DMS 273 (cell line): Measurements from ENCODE around the gene YARS1.
"Not testable (repeated sequence)": the region's sequence is repeated elsewhere in the genome, so short reads cannot be mapped to it uniquely, and the experiment has no call there.

Experiments
- DNase-seq: peaks from one replicate; lab custom pipeline; 2025; ENCODE audit not compliant: unreplicated experiment; lab: John Stamatoyannopoulos, UW

The YARS1 gene

DNA sequence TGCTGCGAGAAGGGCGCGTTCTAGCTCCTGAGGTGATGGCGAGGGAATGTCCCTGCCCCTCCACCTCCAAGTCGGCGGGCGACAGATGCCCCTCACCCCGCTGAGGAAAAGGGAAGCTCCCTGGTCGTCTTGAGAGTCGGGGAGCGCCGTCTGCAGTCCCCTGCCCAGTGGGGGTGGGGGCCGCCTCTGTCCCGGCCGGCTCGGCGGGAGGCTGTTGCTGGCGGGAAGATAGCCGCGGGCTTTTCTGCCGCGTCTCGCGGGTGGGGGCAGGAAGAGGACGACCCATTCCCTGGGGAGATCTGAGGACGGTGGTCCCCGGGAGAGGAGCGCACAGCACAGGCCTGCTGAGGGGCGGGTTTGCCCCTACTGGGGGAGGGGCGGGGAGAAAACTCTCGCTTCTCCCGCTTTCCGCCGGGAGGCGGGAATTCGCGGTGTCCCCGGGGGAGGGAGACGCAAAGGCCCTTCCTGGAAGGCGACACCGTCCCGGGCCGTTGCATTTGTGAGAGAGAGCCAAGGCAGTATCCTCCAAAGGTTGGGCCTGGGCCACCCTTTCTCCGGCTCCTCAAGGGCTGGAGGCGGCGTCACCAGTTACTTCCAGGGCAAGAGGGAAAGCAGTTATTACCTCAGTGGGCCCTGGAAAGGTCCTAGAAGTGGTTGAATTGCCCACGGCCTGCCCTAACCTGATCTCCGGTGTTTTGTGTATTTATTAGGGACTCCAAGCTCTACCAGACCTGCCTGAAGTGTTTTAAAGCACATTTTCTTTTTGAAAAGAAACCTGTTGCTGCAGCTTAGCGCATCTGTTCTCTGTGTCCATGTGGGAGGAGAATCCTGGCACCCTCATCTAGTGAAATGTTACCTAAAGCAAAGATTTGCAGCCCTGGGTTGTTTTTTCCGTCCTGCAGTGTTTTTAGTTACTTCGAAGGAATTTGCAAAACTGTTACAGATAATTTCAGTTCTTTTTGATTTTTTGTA is 943 bp upstream of the YARS1 start:
- peak; percentile 89 for DNase-seq

DNA sequence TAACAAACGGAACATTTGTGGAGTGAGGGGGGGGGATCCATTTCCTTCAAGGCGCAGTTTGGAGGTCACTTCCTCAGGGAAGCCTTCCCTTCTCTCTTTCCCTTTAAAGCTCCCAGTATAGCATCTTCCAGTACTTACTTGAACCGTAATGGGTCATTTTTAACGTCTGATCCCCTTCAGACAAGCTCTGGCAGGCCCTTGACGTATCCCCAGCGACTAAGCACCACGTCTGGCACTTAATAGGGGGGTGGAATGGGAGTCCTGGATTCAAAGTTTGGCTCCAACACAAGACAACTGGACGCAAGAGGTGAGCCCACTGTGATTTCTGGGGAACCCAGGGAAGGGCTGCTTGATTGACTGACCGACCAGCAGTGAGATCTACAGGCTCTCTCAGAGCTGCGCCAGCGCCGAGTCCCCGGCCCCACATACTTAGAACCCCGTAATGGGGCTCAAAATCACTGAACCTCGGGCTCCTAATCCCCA is 441 bp downstream of the YARS1 start:
- DNase-seq = peak; percentile 65

DNA sequence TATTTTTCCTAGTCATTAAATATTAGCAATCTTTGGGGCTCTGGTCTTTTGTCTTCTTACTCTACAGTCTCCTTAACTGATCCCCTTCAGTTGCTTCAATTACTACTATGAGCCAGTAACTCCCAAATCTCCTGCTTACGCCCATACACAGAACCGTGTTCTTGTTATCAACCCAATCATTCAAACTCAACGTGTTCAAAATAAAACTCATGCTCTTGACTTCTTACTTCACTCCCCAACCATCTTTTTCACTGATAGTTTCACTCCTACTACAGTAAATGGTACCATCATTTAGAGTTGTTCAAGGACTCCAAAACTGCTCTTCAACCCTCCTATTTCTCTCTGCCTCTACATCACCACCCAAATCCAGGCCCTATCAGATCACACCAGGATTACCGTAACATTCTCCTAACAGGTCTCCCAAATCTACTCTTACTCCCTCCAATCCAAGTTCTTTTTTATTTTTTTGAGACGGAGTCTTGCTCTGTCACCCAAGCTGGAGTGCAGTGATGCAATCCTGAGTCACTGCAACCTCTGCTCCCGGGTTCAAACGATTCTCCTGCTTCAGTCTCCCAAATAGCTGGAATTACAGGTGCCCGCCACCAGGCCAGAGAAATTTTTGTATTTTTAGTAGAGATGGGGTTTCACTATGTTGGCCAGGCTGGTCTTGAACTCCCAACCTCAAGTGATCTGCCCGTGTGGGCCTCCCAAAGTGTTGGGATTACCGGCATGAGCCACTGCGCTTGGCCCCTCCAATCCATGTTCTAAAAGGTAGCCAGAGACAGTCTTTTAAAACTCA is 3.0 kb downstream of the YARS1 start:
- DNase-seq = no peak

DNA sequence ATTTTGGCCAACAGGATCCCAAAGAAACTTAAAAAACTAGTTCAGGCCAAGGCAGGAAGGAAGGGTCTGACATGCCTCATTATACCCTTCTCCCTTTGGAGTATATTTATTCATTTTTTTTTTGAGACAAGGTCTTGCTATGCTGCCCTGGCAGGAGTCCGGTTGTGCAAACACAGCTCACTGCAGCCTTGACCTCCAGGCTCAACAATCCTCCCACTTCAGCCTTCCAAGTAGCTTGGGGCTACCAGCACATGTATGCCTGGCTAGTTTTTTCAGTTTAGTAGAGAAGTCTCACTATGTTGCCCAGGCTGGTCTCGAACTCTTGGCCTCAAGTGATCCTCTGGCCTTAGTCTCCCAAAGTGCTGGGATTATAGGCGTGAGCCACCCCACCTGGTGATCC is 5.2 kb downstream of the YARS1 start:
- no peak for DNase-seq

DNA sequence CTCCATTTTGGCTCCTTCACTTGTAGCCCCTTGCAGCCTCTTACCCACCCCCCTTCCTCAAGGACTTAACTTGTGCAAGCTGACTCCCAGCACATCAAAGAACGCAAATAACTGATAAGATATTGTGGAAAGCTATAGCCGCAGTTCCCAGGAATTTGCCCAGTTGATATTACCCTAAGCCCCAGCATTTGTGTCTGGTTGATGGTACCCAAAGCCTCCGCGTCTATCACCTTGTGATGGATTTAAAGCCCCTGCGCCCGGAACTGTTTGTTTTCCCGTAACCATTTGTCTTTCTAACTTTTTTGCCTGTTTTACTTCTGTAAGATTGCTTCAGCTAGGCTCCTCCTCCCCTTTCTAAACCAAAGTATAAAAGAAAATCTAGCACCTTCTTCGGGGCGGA is 5.9 kb downstream of the YARS1 start:
- no peak for DNase-seq

DNA sequence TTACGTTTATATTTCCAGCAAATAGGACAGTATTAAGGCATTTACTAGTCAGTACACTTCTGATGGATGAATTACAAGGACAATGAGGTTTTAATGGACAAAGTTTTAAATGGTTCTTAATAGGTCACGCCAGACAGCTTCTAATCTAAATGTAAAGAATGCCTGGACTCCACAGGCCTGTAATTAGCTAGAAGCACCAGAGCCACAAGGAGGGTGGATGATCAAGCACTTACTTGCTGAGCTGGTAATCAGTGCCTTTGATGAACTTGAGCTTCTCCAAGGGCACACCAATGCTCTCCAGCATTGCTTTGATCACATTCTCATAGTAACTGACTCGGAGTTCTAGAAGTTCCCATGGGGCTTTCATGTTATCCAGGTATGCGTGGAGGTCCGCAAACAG is 6.8 kb downstream of the YARS1 start:
- DNase-seq = no peak

DNA sequence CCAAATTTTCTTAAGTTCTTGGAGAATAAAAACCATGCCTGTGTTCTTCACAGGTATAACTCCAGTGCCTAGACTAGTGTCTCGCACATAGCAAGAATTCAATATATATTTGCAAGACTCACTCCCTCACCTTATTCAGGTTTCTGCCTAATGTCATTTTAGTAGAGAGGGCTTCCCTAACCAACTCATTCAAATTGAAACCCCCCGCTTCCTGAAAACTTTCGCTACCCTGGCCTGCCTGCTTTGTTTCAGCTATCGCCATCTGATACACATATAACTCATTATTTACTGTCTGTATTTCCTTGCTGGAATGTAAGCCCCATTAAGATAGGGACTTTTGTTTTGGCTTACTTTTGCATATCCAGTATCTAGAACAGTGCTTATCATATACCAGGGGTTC is 8.6 kb downstream of the YARS1 start:
- no peak for DNase-seq

DNA sequence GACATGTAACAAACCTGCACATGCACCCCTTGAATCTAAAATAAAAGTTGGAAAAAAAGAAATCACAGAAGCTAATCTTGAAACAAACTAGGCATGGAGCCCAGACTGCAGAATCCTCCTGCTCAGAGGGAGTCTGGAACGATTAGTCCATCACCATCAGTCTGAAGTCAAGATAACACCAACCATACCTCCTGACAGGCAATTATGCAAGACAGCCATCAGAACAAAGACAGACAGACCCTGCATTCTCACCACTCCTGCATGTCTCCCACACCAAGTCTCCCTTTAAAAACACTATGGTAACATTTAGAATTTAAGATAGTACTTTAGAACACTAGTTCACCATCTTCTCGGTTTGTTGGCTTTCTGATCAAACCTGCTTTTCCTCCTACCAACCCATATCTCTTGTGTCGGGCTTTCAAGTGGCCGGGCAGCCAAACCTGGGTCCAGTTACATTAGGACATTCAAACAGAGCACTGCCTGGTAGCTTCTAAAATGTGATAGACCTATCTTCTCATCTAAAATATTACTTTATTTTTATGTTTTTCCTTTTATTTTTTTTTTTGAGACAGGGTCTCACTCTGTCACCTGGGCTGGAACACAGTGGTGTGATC is 10.1 kb downstream of the YARS1 start:
- no peak for DNase-seq

DNA sequence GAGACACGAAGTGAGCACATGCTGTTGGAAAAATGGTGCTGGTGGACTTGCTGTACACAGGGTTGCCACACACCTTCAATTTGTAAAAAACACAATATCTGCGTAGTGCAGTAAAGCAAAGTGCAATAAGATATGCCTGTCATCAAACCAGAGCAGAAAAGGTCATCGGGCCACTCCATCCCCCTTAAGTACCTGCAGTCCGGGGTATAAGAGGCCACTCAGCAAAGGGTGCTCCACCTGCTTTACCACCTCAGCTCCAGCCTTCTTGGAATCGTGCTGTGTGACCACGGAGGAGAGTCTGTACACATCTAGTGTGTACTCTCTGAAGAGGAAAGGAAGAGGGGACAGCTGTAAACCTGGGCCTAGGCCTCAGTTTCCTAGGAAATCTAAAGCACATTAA is 10.9 kb downstream of the YARS1 start:
- DNase-seq = no peak

DNA sequence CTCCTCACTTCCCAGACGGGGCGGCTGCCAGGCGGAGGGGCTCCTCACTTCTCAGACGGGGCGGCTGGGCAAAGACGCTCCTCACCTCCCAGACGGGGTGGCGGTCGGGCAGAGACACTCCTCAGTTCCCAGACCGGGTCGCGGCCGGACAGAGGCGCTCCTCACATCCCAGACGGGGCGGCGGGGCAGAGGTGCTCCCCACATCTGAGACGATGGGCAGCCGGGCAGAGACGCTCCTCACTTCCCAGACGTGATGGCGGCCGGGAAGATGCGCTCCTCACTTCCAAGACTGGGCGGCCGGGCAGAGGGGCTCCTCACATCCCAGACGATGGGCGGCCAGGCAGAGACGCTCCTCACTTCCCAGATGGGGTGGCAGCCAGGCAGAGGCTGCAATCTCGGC is 12.7 kb downstream of the YARS1 start:
- DNase-seq = not testable (repeated sequence)

DNA sequence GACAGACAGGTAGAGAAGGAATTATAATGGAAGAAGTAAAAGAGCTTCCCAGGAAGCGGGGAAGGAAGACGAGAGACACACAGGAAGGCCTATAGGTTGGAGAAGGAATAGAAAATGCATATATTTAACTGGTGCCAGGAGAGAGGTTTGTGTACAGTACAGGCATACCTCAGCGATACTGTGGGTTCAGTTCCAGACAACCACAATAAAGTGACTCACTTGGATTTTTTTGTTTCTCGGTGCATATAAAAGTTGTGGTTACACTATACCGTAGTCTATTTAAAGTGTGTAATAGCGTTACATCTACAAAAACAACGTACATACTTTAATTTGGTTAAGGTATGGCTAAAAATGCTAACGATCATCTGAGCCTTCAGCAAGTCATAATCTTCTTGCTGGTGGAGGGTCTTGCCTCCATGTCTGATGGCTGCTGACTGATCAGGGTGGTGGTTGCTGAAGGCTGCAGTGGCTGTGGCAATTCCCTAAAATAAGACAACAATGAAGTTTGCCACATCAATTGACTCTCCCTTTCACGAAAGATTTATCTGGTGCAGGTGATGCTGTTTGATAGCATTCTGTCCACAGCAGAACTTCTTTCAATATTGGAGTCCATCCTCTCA is 16.0 kb downstream of the YARS1 start:
- no peak for DNase-seq

DNA sequence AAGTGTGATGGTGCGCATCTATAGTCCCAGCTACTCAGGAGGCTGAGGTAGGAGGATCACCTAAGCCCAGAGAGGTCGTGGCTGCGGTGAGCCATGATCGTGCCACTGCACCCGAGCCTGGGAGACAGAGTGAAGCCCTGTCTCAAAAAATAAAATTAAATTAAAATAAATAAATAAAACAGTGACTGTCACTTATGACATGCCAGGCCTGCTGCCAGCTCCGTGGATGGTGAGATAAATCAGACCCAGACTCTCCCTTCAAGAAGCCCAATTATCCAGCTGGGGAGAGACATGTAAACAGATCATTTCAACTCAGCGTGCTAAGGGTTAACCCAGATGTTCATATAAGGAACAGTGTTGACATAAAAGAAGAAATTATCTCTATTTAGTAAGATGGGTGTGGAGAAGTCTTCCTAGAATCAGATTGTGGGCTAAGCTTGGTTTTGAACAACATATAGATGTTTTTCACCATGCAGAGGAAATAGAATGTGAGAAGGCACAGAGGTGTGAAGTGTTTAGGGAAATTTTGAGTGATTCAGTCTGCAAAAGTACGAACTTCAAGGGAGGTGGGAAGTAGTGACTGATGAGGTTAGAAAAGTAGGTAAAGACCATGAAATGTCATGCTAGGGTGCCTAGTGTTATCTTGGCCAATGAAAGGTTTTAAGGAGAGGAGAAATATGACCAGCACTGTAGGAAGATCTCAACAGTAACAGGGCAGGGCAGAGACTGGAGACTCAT is 18.3 kb downstream of the YARS1 start:
- DNase-seq = no peak

DNA sequence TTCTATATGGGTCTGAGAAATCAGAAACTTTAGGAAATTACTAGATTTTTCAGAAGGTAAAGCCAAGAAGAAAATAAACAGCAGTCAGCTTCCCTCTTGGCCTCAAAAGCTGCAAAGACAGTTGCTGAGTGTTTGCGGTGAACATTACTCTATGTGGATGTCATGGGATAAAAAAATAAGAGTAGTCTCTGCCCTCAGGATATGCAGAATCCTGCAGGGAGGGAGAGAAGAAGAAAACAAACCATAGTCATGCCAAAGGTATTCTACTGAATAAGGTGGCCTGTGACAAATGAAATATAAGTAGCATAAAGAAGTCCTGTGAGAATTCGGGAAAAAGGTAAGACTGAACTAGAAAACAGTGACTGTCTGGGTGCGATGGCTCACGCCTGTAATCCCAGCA is 19.0 kb downstream of the YARS1 start:
- DNase-seq = no peak

DNA sequence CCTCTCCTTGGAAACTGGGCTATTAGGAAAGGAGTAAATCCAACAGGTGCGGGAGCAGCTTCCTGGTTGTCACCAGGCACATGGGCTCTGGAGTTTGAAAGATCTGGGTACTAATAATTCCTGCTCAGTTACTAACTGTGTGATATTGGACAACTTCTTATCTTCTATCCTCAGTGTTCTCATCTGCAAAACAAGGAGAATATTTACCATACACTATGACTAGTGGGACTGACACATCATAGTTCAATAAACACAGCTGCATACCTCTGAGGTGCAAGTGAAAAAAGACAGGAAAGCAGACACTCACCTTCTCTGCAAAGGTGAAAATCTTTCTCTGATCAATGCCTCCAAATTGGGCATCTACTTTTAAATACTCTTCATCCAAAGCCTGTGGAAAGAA is 19.7 kb downstream of the YARS1 start:
- DNase-seq = no peak

DNA sequence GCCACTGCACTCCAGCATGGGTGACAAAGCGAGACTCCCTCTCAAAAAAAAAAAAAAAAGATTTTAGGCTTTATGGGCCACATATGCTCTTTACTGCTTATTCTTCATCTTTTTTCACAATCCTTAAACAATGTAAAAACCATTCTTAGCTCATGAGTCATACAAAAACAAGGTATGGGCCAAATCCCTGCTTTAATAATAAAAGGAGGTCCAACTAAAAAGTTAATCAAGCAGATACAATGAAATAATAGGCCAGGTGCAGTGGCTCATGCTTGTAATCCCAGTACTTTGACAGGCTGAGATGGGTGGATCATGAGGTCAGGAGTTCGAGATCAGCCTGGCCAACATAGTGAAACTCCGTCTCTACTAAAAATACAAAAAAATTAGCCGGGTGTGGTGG is 21.4 kb downstream of the YARS1 start:
- DNase-seq = not testable (repeated sequence)

DNA sequence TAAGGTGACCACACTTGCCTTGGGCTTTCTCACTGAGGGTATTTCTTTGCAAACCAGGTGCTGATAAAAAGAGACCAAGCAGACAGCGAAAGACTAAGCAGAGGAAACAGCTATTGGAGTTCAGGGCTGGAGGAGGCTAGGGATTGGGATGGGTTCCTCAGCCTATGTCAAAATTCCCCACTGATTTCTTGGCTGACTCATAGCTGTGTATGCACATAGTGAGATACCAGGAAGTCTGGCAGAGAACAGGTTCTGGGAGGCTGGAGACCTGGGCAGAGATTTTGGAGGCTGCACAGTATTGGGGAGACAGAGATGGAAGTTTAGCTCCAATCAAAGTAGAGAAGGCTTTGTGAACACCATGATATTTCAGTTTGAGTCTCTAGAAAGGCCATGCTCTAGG is 25.3 kb downstream of the YARS1 start:
- no peak for DNase-seq

DNA sequence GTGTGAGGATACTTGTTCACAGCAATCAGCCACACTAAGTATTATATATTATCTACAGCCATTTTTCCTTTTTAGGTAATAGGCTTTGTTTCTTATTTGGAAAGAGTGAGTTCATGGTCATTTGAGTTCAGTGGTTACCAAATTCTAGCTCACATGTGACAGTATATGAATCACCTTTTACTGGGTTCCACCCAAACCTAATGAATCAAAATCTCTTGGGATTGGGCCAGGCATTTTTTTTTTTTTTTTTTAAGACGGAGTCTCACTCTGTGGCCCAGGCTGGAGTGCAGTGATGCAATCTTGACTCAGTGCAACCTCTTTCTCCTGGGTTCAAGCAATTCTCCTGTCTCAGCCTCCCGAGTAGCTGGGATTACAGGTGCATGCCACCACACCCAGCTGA is 27.8 kb downstream of the YARS1 start:
- DNase-seq = not testable (repeated sequence)

DNA sequence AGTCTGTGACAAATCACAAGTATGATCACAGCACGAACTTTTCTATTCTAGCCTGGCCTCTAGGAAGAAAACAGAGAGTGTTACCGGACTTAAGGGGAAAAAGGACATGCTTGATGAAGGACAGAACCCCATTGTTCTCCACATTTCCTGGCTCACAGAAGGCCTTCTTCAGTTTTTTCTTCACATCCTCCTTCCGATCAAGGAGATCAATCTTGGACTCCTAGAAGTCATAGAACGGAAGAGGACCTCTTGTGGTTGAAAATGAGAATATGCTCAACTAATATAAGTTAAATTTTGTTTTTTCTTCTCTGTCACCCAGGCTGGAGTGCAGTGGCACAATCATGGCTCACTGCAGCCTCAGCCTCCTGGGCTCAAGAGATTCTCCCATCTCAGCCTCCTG is 30.3 kb downstream of the YARS1 start:
- no peak for DNase-seq

DNA sequence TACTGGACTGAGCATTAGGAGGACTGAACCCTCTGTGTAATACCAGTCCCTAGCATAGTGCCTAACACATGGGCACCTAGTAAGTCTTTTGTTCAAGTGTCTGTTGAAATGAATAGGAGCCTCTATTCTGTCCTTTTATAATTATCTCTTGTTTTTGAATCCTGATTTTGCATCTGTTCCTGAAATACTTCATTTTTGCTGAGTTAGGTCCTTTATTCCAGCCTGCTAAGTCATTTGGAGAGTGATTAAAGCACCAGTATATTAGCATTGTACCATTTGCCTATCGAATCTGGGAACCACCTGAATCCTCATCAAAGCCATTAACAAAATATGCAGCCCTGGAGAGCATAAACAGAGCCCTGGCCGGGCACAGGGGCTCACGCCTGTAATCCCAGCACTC is 32.3 kb downstream of the YARS1 start:
- DNase-seq = no peak

DNA sequence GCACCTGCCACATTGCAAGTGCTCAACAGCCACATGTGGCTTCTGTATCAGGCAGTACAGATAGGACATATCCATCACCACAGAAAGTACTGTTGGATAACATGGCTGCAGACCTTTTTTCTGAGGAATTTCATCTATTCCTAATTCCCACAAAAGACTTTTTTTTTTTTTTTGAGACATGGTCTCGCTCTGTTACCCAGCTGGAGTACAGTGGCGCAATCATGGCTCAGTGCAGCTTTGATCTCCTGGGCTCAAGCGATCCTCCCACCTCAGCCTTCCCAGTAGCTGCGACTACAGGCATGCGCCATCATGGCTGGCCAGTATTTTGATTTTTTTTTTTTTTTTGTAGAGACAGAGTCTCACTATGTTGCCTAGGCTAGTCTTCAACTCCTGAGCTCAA is 33.3 kb downstream of the YARS1 start:
- DNase-seq = no peak
